Suppressor macrophage treated with lipopolysaccharide for 1 hour (primary cell): ENCODE results near the gene PPP1R9A.

Source experiments
- DNase-seq, 3 donors: peaks; one replicate each; pipeline ENCODE4 v3.0.0-alpha.2; 2020 to 2022

Gene PPP1R9A

GRCh38 chr7:95101422-95101821, 194.0 kb downstream of the PPP1R9A start:
- no peak for DNase-seq

GRCh38 chr7:95102662-95103061, 195.3 kb downstream of the PPP1R9A start:
- no peak for DNase-seq

- DNase-seq, result peak; percentile 20 to 32 (median 20)
Measured at GRCh38 chr7:95104739-95105138, 197.3 kb downstream of the PPP1R9A start.

GRCh38 chr7:95105627-95106026, 198.2 kb downstream of the PPP1R9A start:
- DNase-seq, result no peak

- peak; percentile 8 to 41 (median 24) for DNase-seq
Measured at GRCh38 chr7:95106401-95106800, 199.0 kb downstream of the PPP1R9A start.

- DNase-seq, result no peak
Measured at GRCh38 chr7:95110707-95111106, 203.3 kb downstream of the PPP1R9A start.

GRCh38 chr7:95113590-95113989, 206.2 kb downstream of the PPP1R9A start:
- no peak for DNase-seq

GRCh38 chr7:95126053-95126709, 218.8 kb downstream of the PPP1R9A start:
- DNase-seq, result no peak

- no peak for DNase-seq
Measured at GRCh38 chr7:95132500-95132899, 225.1 kb downstream of the PPP1R9A start.

GRCh38 chr7:95139922-95140321, 232.5 kb downstream of the PPP1R9A start:
- DNase-seq, result peak in 2 of 3 donors; percentile 1

- no peak for DNase-seq
Measured at GRCh38 chr7:95141755-95142154, 234.4 kb downstream of the PPP1R9A start.

- no peak for DNase-seq
Measured at GRCh38 chr7:95144256-95144655, 236.9 kb downstream of the PPP1R9A start.

GRCh38 chr7:95155965-95156364, 248.6 kb downstream of the PPP1R9A start:
- DNase-seq, result no peak

GRCh38 chr7:95157381-95157780, 250.0 kb downstream of the PPP1R9A start:
- no peak for DNase-seq

GRCh38 chr7:95169678-95170077, 262.3 kb downstream of the PPP1R9A start:
- no peak for DNase-seq

- no peak for DNase-seq
Measured at GRCh38 chr7:95172420-95172819, 265.0 kb downstream of the PPP1R9A start.

- no peak for DNase-seq
Measured at GRCh38 chr7:95190515-95190914, 283.1 kb downstream of the PPP1R9A start.

- DNase-seq, result no peak
Measured at GRCh38 chr7:95191795-95192194, 284.4 kb downstream of the PPP1R9A start.

- no peak for DNase-seq
Measured at GRCh38 chr7:95198863-95199262, 291.5 kb downstream of the PPP1R9A start.

GRCh38 chr7:95199779-95200558, 292.6 kb downstream of the PPP1R9A start:
- DNase-seq, result peak in 2 of 3 donors; percentile 16 to 30

GRCh38 chr7:95200741-95201140, 293.3 kb downstream of the PPP1R9A start:
- no peak for DNase-seq

- DNase-seq, result no peak
Measured at GRCh38 chr7:95201727-95202126, 294.3 kb downstream of the PPP1R9A start.

- no peak for DNase-seq
Measured at GRCh38 chr7:95204618-95205017, 297.2 kb downstream of the PPP1R9A start.

GRCh38 chr7:95205665-95206225, 298.4 kb downstream of the PPP1R9A start:
- no peak for DNase-seq
